HK-2 (cell line): ENCODE measurements around the gene TBC1D4.

Experiments used
- DNase-seq: peaks from one replicate; pipeline ENCODE4 v3.0.0-alpha.2; 2018; ENCODE audit not compliant: unreplicated experiment

Gene TBC1D4

GRCh38 chr13:75489502-75490263 is 7.7 kb upstream of the TBC1D4 start:
- DNase-seq: no peak

- DNase-seq: peak; percentile 6
Observed at GRCh38 chr13:75486146-75487062, 4.4 kb upstream of the TBC1D4 start.

DNA sequence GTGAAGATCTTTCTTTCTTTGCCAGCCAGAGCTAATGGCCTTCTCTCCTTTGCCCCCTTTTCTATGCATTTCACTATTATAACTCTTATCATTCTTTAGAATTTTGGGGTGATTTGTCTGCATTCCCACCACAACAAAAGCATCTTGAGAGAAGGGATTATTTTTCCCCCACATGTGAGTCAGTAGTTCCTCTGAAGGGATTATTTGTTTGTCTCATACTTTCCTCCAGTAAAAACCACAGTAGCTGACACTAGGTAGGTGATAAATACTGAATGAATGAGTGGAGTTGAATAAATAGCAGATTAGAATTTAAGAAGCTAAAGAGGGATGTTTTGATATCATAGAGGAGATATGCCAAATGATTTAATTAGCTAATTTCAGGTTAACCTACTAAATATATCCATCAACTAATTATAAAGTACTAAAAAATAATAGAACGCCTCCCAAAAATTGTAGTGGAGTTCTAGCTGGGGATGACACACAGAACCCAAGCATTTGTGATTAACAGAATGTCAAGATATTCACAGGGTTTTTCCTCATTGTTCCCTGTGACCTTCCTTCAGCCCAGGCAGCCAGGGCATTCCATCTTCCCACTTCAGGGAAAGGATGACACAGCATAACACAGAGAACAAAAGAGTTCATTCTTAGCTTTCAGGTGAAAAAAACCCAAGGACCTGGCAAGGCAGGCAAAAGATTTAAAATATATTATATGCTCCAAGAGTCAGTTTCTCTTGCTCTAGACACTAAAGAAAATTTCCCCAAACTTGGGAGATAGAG is 3.5 kb upstream of the TBC1D4 start:
- no peak for DNase-seq

DNA sequence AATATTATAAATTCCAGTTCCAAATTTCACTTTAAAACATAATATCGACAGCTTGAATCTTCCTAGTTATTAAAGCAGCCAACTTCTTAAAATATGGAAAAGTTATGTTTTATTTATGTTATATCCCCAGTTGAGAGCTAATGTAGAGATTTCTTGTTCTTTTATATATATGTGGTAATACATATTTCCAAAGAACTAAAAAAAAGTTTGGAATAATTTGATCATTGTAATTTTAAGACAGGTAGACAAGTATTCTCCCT is 781 bp upstream of the TBC1D4 start:
- DNase-seq: no peak

- DNase-seq: peak; percentile 48
Observed at GRCh38 chr13:75481176-75482069, 546 bp downstream of the TBC1D4 start.

DNA sequence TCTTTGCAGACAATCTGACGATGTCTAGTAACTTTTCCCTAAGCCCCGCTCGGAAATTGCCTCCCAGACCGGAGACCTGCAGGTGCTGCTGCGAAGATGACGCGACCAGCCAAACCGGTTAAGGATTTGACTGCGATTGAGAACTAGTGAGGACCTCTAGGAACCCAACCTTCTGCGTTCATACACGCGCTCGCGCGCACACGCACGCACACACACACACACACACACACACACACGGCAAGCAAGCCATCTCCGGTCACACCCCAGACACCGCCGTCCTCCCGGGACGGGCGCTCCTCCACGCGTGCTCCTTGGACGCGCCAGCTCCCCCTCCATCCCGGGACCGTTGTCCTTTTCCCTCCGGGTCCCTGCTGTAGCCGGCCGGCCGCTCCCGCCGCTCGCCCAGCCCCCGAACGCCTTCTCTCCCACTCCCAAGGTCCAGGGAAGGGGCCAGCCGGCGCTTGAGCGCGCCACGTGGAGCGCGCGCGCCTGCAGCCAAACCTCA is 1.2 kb downstream of the TBC1D4 start:
- peak; percentile 55 for DNase-seq

DNA sequence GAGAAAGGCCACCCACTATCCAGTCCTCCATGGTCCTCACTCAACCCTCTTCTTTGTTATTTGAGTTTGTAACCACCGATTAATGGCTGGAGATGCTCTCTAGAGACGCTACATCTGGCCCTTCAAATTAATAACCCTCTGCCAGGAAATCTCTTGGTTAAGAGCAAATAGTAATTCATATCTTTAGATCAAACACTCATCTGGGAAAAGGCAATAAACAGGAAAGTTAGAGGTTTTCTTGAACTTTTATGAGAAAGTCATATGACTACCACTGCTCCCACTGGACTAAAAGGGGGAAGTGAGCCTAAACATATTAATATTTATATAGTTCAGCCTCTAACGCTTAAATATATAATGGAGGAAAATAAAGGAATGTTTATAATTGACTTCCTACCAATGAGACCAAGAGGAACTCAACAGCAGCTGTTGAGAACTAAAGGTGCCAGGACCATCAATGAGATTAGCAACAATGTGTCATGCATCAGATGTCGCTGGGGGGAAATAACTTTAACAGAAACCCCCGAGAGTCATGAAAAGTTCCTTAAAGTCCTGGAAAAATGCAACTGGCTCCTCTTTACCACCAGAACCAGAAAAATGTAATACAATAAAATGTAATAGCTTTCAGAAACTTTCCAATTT is 2.7 kb downstream of the TBC1D4 start:
- no peak for DNase-seq

DNA sequence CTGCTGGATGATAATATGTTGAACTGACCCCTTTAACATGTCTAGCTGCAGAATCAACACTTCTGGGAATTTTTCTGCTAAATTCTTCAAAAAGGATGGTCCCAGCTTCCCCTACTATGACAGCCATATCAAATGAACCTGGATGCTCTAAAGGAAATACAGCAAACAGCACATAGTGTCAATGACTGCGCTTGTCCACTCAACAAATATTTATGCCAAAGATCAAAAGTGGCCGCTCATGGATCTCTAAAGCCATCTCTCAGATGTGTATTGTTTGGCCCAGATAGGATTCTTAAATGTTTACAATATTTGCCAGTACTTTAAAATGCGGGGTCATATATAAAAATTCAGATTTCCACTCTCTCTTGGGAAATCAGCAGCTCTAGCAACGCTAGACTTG is 3.3 kb downstream of the TBC1D4 start:
- no peak for DNase-seq

DNA sequence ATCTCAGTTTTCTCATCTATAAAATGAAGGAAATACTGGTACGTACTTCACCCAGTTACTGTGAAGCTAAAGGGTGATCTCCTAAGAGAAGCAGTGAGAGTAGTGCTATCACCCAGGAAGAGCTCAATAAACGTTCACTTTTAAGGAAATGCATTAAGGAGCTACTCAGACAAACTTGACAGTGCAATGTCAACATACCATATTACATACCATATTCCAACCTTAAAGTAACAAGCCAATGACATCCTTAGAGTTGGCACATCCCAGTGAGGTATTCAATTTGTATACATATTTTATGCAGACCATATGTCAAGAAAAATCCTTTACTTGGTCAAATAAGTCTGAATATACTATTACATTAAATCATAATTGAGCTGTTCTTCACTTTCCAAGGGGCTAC is 7.0 kb downstream of the TBC1D4 start:
- DNase-seq: no peak

GRCh38 chr13:75473468-75473867 is 8.5 kb downstream of the TBC1D4 start:
- no peak for DNase-seq

- DNase-seq: no peak
Observed at GRCh38 chr13:75470676-75471075, 11.3 kb downstream of the TBC1D4 start.

- DNase-seq: no peak
Observed at GRCh38 chr13:75469047-75469446, 12.9 kb downstream of the TBC1D4 start.

DNA sequence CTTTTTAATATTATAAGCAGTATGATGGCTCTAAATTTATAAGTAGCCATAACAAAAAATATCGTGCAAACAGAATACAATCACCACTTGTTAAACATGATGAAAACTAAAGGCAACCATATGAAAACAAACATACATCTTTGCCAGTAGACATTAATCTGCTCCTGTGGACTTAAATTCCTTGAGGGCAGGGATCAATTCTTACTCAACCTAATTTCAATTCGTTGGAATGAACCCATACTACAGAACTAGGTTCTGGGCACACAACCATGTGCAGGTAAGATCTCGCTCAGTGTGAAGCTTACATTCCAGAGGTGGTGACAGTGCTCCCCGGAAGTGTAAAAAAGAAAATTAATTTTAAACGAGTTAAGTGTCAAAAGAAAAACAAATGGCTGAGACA is 13.4 kb downstream of the TBC1D4 start:
- DNase-seq: no peak

DNA sequence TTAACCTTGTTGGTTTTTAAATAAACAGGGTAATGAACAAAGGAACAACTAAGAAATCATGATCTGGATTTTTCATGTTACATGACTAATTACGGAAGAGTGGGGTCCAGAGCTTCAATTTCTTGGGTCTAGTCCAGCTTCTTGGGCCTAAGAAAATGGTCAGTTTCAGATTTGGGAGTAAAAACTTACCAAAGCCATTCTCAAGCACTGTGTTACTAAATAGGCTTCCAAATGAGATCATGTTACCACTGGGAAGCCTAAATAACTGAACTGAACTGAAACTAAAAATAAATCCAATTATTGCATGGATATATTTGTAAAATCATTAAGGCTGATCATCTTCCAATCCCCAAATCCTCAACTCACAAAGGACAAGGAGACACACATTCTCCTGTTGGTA is 13.9 kb downstream of the TBC1D4 start:
- no peak for DNase-seq

- DNase-seq: no peak
Observed at GRCh38 chr13:75467040-75467728, 14.8 kb downstream of the TBC1D4 start.

DNA sequence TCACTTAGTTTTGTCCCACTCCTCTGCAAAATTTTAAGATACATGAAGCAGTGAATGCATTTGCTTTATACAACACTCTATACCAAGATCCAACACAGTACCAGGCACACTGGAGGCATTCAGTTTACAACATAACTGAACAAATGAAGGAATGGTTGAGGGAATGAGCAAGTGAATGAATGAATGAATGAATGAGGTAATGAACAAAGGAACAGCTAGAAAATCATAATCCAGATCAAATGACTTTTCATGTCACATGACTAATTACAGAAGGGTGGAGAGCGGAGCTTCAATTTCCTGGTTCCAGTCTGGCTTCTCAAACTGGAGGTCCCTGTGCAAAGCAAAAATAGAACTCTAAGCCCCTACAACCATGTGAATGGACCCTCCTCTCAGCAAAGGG is 16.7 kb downstream of the TBC1D4 start:
- DNase-seq: no peak

- no peak for DNase-seq
Observed at GRCh38 chr13:75461314-75461713, 20.7 kb downstream of the TBC1D4 start.

GRCh38 chr13:75460644-75461043 is 21.3 kb downstream of the TBC1D4 start:
- DNase-seq: no peak

- no peak for DNase-seq
Observed at GRCh38 chr13:75458696-75459422, 23.1 kb downstream of the TBC1D4 start.

- DNase-seq: no peak
Observed at GRCh38 chr13:75455962-75456361, 26.0 kb downstream of the TBC1D4 start.
